ENCODE results near the gene GNB1L. TPM values are rescaled to one million over a fixed set of nuclear protein-coding genes. Genes with fewer than 3 reads are reported as not detected.

Gene GNB1L
- total RNA-seq, 4 donors from 2014 or later = 1.8 to 5.1 (median 4.5) TPM

- Histone ChIP-seq H3K27me3 (no peaks in the 10 kb centered on the region), H3K9me3 (no peaks in the 10 kb centered on the region), H3K4me3 (replicated peaks in 1 of 3) (no peak overlapping the region), H3K4me1 (peaks cover 0 to 13% of the 10 kb centered on the region in 2 donors), H3K27ac (no peak overlapping the region), H3K36me3 (no peaks in the 10 kb centered on the region)
- DNase-seq = peak in 1 of 2 donors; percentile 1
- 96 to 100% methylated on average over 1 to 2 of the region's 8 CpGs for WGBS, 2 donors
- no peak for TF ChIP-seq POLR2A (IDR thresholded peaks at IDR 0.05)
- TF ChIP-seq, protein P1, sequence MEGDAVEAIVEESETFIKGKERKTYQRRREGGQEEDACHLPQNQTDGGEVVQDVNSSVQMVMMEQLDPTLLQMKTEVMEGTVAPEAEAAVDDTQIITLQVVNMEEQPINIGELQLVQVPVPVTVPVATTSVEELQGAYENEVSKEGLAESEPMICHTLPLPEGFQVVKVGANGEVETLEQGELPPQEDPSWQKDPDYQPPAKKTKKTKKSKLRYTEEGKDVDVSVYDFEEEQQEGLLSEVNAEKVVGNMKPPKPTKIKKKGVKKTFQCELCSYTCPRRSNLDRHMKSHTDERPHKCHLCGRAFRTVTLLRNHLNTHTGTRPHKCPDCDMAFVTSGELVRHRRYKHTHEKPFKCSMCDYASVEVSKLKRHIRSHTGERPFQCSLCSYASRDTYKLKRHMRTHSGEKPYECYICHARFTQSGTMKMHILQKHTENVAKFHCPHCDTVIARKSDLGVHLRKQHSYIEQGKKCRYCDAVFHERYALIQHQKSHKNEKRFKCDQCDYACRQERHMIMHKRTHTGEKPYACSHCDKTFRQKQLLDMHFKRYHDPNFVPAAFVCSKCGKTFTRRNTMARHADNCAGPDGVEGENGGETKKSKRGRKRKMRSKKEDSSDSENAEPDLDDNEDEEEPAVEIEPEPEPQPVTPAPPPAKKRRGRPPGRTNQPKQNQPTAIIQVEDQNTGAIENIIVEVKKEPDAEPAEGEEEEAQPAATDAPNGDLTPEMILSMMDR (IDR thresholded peaks at IDR 0.05) = no peak
- intact Hi-C loops (cut with DNase I) = no loop called here
Observed at GRCh38 chr22:19824926-19825339, 29.7 kb downstream of the GNB1L start.

GRCh38 chr22:19824212-19824925, 30.3 kb downstream of the GNB1L start:
- Histone ChIP-seq H3K27ac (no peak overlapping the region), H3K4me3 (replicated peaks in 1 of 3) (no peak overlapping the region), H3K4me1 (peaks cover 0 to 13% of the 10 kb centered on the region in 2 donors), H3K27me3 (no peaks in the 10 kb centered on the region), H3K9me3 (no peaks in the 10 kb centered on the region), H3K36me3 (no peaks in the 10 kb centered on the region)
- DNase-seq = peak in 1 of 2 donors; percentile 0
- TF ChIP-seq POLR2A (IDR thresholded peaks at IDR 0.05) = no peak
- TF ChIP-seq, protein P1 (IDR thresholded peaks at IDR 0.05) = no peak
- WGBS, 2 donors = 83 to 89% methylated on average over 10 to 14 of the region's 16 CpGs
- intact Hi-C loops (cut with DNase I) = no loop called here

DNA sequence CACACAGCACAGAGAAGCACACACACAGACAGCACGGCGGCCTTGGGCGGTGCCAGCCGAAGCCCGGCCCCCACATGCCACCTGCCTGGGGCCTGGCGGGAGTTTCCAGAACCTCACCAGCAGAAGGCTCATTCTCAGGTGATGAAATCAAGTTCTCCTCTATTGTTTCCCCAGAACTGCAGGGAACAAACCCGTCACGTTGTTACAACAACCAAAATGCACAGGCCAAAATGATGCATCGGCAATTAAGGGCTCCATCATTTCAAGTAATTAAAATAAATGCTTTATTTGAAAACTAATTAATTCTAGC, 30.8 kb downstream of the GNB1L start:
- intact Hi-C loops (cut with DNase I) = no loop called here
- no peak overlapping the region for H3K4me3 ChIP-seq (replicated peaks in 1 of 3)
- no peaks in the 10 kb centered on the region for H3K9me3 ChIP-seq
- no peak for TF ChIP-seq POLR2A (IDR thresholded peaks at IDR 0.05)
- TF ChIP-seq, protein P1 (IDR thresholded peaks at IDR 0.05) = no peak
- no peaks in the 10 kb centered on the region for H3K27me3 ChIP-seq
- peak in 1 of 2 donors; percentile 1 for DNase-seq
- WGBS, 2 donors = 94 to 95% methylated on average over 9 of the region's 9 CpGs
- no peaks in the 10 kb centered on the region for H3K36me3 ChIP-seq
- peaks cover 0 to 16% of the 10 kb centered on the region in 2 donors for H3K4me1 ChIP-seq
- no peak overlapping the region for H3K27ac ChIP-seq

DNA sequence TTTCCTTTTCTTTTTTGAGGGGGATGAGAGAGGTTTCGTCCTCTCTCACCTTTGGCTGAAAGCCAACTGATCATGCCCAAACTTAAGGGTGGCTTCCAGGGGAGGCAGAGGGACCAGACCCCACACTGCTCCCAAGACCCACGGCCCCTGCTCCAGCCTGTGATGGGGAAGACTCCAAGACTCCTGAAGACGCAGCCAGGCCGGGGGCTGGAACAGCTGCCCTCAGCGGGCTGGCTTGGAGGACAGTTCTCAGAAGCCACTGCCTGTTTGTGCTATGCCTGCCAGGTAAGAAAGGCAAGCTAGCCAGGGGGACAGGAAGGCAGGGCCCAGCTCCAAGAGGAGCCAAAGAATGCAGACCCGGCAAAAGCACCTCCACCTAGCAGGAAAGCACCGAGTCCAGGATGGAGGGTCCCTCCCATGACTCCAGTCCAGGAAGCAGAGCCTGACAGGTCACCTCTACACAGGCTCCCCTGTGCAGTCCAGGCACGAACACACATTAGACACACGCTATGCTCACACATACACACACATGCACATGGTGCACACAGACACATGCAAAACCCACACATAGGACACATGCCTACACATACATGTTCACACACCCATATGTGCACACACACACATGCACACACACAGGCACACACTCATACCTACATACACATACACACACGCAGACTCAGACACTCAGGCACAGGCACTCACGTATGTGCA, 31.3 kb downstream of the GNB1L start:
- WGBS, 2 donors = 81 to 84% methylated on average over 10 to 11 of the region's 11 CpGs

More for the DNA sequence above, 31.3 kb downstream of the GNB1L start:
- no peak overlapping the region for H3K4me3 ChIP-seq (replicated peaks in 1 of 3)
- intact Hi-C loops (cut with DNase I) = no loop called here
- no peak overlapping the region for H3K27ac ChIP-seq
- peak in 1 of 2 donors; percentile 2 for DNase-seq
- TF ChIP-seq, protein P1 (IDR thresholded peaks at IDR 0.05) = no peak
- TF ChIP-seq POLR2A (IDR thresholded peaks at IDR 0.05) = no peak
- H3K9me3 ChIP-seq = no peaks in the 10 kb centered on the region
- no peaks in the 10 kb centered on the region for H3K36me3 ChIP-seq
- peaks cover 2 to 21% of the 10 kb centered on the region in 2 donors for H3K4me1 ChIP-seq
- H3K27me3 ChIP-seq = no peaks in the 10 kb centered on the region
